H9 (cell line): ENCODE measurements around the gene UGT2B15. TPM values are rescaled to one million over a fixed set of nuclear protein-coding genes. Genes with fewer than 3 reads are reported as not detected.
"Not testable (repeated sequence)": the region's sequence is repeated elsewhere in the genome, so short reads cannot be mapped to it uniquely, and the experiment has no call there.

ENCODE experiments used
- DNase-seq: peaks from one replicate; pipeline ENCODE4 v3.0.0-alpha.2; 2017
- H2AFZ ChIP-seq: one replicate; pipeline ENCODE4 v1.6.1; 2013; ENCODE audit warnings: mild to moderate bottlenecking, low read length, control low read depth, moderate library complexity
- H2AK5ac ChIP-seq: 2 replicates; pipeline ENCODE4 v1.6.1; 2013; ENCODE audit warnings: low read length, control low read depth, mixed read lengths; ENCODE audit not compliant: insufficient read length
- H2BK120ac ChIP-seq: one replicate; pipeline ENCODE4 v1.6.1; 2013; ENCODE audit warnings: low read depth, mild to moderate bottlenecking, low read length, control low read depth, inconsistent platforms; ENCODE audit not compliant: poor library complexity, severe bottlenecking
- H2BK12ac ChIP-seq: 2 replicates; pipeline ENCODE4 v1.6.1; 2013; ENCODE audit warnings: low read length, control low read depth, mixed read lengths, low read depth; ENCODE audit not compliant: insufficient read length
- H2BK15ac ChIP-seq: 2 replicates; pipeline ENCODE4 v1.6.1; 2013; ENCODE audit warnings: low read depth, low read length, control low read depth
- H2BK20ac ChIP-seq: one replicate; pipeline ENCODE4 v1.6.1; 2013; ENCODE audit warnings: low read depth, mild to moderate bottlenecking, low read length, control low read depth, inconsistent platforms; ENCODE audit not compliant: poor library complexity, severe bottlenecking
- H2BK5ac ChIP-seq: 2 replicates; pipeline ENCODE4 v1.6.1; 2013; ENCODE audit warnings: low read length, control low read depth, mixed read lengths; ENCODE audit not compliant: insufficient read length
- H3K14ac ChIP-seq: 2 replicates; pipeline ENCODE4 v1.6.1; 2013; ENCODE audit warnings: low read length, control low read depth; ENCODE audit not compliant: insufficient read depth
- H3K18ac ChIP-seq: 2 replicates; pipeline ENCODE4 v1.6.1; 2013; ENCODE audit warnings: low read depth, mild to moderate bottlenecking, mixed read lengths, low read length, control low read depth; ENCODE audit not compliant: insufficient read length
- H3K23ac ChIP-seq: 2 replicates; pipeline ENCODE4 v1.6.1; 2013; ENCODE audit warnings: low read length, control low read depth, mixed read lengths, low read depth; ENCODE audit not compliant: insufficient read length
- H3K23me2 ChIP-seq: 2 replicates; pipeline ENCODE4 v1.6.1; 2013; ENCODE audit warnings: low read depth, mild to moderate bottlenecking, mixed read lengths, low read length, control low read depth; ENCODE audit not compliant: insufficient read length, poor library complexity, severe bottlenecking
- H3K27ac ChIP-seq: 2 replicates; pipeline ENCODE4 v1.5.1; 2013; ENCODE audit warnings: low read length, control low read depth, mixed read lengths, low read depth; ENCODE audit not compliant: insufficient read length
- H3K27me3 ChIP-seq: 2 replicates; pipeline ENCODE4 v1.6.1; 2013; ENCODE audit warnings: low read length, control low read depth, inconsistent platforms; ENCODE audit not compliant: insufficient read depth
- H3K4ac ChIP-seq: 2 replicates; pipeline ENCODE4 v1.6.1; 2013; ENCODE audit warnings: low read depth, mild to moderate bottlenecking, control low read depth, inconsistent platforms, low read length, moderate library complexity
- H3K4me1 ChIP-seq: 2 replicates; pipeline ENCODE4 v1.6.1; 2013; ENCODE audit warnings: low read length, control low read depth, inconsistent platforms; ENCODE audit not compliant: insufficient read depth
- H3K4me2 ChIP-seq: 2 replicates; pipeline ENCODE4 v1.6.1; 2013; ENCODE audit warnings: low read length, control low read depth, mixed read lengths; ENCODE audit not compliant: insufficient read length, insufficient read depth
- H3K56ac ChIP-seq: 2 replicates; pipeline ENCODE4 v1.6.1; 2013; ENCODE audit warnings: low read depth, mild to moderate bottlenecking, mixed read lengths, low read length, control low read depth; ENCODE audit not compliant: insufficient read length
- H3K79me1 ChIP-seq: 2 replicates; pipeline ENCODE4 v1.6.1; 2013; ENCODE audit warnings: low read depth, mild to moderate bottlenecking, moderate library complexity, low read length, control low read depth, inconsistent platforms; ENCODE audit not compliant: insufficient read depth, poor library complexity, severe bottlenecking
- H3K79me2 ChIP-seq: 2 replicates; pipeline ENCODE4 v1.6.1; 2013; ENCODE audit warnings: low read length, control low read depth, inconsistent platforms; ENCODE audit not compliant: insufficient read depth
- H3K9ac ChIP-seq: 2 replicates; pipeline ENCODE4 v1.6.1; 2013; ENCODE audit warnings: low read length, control low read depth, mixed read lengths; ENCODE audit not compliant: insufficient read length; ENCODE audit errors: extremely low read depth
- H3K9me3 ChIP-seq: one replicate; pipeline ENCODE4 v1.6.1; 2013; ENCODE audit warnings: low read depth, low read length, inconsistent platforms; ENCODE audit not compliant: control insufficient read depth
- H3T11ph ChIP-seq: one replicate; pipeline ENCODE4 v1.6.1; 2013; ENCODE audit warnings: mild to moderate bottlenecking, low read length, control low read depth, inconsistent platforms
- H4K20me1 ChIP-seq: one replicate; pipeline ENCODE4 v1.6.1; 2013; ENCODE audit not compliant: control insufficient read depth, insufficient read length, insufficient read depth
- H4K5ac ChIP-seq: 2 replicates; pipeline ENCODE4 v1.6.1; 2013; ENCODE audit warnings: low read depth, mild to moderate bottlenecking, mixed read lengths, low read length, control low read depth; ENCODE audit not compliant: insufficient read length
- H4K8ac ChIP-seq: replicated peaks from 2 replicates; pipeline ENCODE4 v1.6.1; 2013; ENCODE audit warnings: low read length, control low read depth, mixed read lengths, low read depth; ENCODE audit not compliant: insufficient read length
- H4K91ac ChIP-seq: 2 replicates; pipeline ENCODE4 v1.6.1; 2013; ENCODE audit warnings: low read depth, mild to moderate bottlenecking, moderate library complexity, mixed read lengths, low read length, control low read depth; ENCODE audit not compliant: insufficient read length
- H3K27ac Mint-ChIP-seq, 3 experiments: 2 replicates in 2 of 3; 3 replicates in 1 of 3; pipeline ENCODE4 v1.8.0; 2020 to 2021; ENCODE audit warnings: mixed read lengths in 3 of 3, mild to moderate bottlenecking in 1 of 3, moderate library complexity in 1 of 3
- H3K27me3 Mint-ChIP-seq: 2 replicates; pipeline ENCODE4 v1.8.0; 2021; ENCODE audit warnings: low read depth, mild to moderate bottlenecking, moderate library complexity, mixed read lengths
- H3K36me3 Mint-ChIP-seq, 3 experiments: 2 replicates in 2 of 3; 3 replicates in 1 of 3; pipeline ENCODE4 v1.8.0; 2020 to 2021; ENCODE audit warnings: low read depth in 3 of 3, mixed read lengths in 3 of 3; ENCODE audit not compliant: insufficient read depth in 1 of 3
- H3K4me1 Mint-ChIP-seq, 2 experiments: 2 replicates each; pipeline ENCODE4 v1.8.0; 2020; ENCODE audit warnings: mixed read lengths in 2 of 2
- H3K4me3 Mint-ChIP-seq, 2 experiments: 2 replicates in 1 of 2; 3 replicates in 1 of 2; pipeline ENCODE4 v1.8.0; 2020 to 2021; ENCODE audit warnings: mild to moderate bottlenecking in 2 of 2, mixed read lengths in 2 of 2, moderate library complexity in 1 of 2
- H3K9me3 Mint-ChIP-seq, 2 experiments: 2 replicates in 1 of 2; 3 replicates in 1 of 2; pipeline ENCODE4 v1.8.0; 2020; ENCODE audit warnings: mild to moderate bottlenecking in 2 of 2, mixed read lengths in 2 of 2, moderate library complexity in 1 of 2
- WGBS: extraction: QIAGEN DNeasy Blood & Tissue Kit; methylation state at CpG from one replicate; pipeline ENCODE4 v1.1.7; 2013; ENCODE audit warnings: missing lambda C conversion rate, low lambda C conversion rate, mixed read lengths; ENCODE audit not compliant: insufficient read length; ENCODE audit errors: extremely low coverage; 5-methylcytosine and 5-hydroxymethylcytosine counted together
- total RNA-seq: library from RNA; stranded (reverse); gene quantifications from 2 replicates; pipeline ENCODE4 v1.2.1, GENCODE V29; 2021
- TF ChIP-seq, protein P1 (sequence below): fragments of 200-600 bp; sonication (generic); conservative IDR thresholded peaks from 3 replicates; pipeline ENCODE4 v1.8.0; 2021; ENCODE audit warnings: antibody characterized with exemption, mild to moderate bottlenecking

Gene UGT2B15
- total RNA-seq, 1 experiment from 2014 or later, result not detected

DNA sequence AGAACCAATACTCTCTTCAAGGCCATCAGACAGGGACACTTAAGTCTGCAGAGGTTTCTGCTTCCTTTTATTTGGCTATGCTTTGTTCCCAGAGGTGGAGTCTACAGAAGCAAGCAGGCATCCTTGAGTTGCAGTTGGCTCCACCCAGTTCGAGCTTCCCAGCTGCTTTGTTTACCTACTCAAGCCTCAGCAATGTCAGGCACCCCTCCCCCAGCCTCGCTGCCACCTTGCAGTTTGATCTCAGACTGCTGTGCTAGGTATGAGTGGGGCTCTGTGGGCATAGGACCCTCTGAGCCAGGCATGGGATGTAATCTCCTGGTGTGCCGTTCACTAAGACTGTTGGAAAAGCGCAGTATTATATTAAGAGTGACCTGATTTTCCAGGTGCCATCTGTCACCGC is 12.6 kb upstream of the UGT2B15 start:
- H3K18ac ChIP-seq, result no peak overlapping the region
- no peak overlapping the region; a peak in 1 of 7 replicates for H3K27ac Mint-ChIP-seq
- no peak overlapping the region for H3T11ph ChIP-seq
- H3K9me3 ChIP-seq, result no peaks in the 10 kb centered on the region
- H3K36me3 Mint-ChIP-seq, result peaks cover 11 to 49% (median 32%) of the 10 kb centered on the region in 3 experiments
- 0 out of 2 replicates have a peak, but pooled peaks cover 3% of the 10 kb centered on the region for H3K27me3 Mint-ChIP-seq
- H2BK20ac ChIP-seq, result no peak overlapping the region
- H2BK12ac ChIP-seq, result no peak overlapping the region
- H3K79me1 ChIP-seq, result no peaks in the 10 kb centered on the region
- no peak overlapping the region for H3K23ac ChIP-seq
- no peak overlapping the region for H3K9ac ChIP-seq
- H3K4ac ChIP-seq, result no peak overlapping the region
- H3K27me3 ChIP-seq, result no peaks in the 10 kb centered on the region
- no peak overlapping the region for H4K8ac ChIP-seq
- no peak overlapping the region for H4K91ac ChIP-seq
- H2BK15ac ChIP-seq, result no peak overlapping the region
- H4K20me1 ChIP-seq, result no peaks in the 10 kb centered on the region
- no peak overlapping the region for H3K14ac ChIP-seq
- peaks cover 47% of the 10 kb centered on the region in 2 experiments for H3K9me3 Mint-ChIP-seq
- H3K56ac ChIP-seq, result no peak overlapping the region
- no peak overlapping the region for H2BK5ac ChIP-seq
- no peak overlapping the region for H3K4me3 Mint-ChIP-seq
- no CpG with 5 or more reads among the region's 5 CpGs for WGBS
- H3K4me1 Mint-ChIP-seq, result no peaks in the 10 kb centered on the region
- DNase-seq, result no peak
- H3K79me2 ChIP-seq, result no peaks in the 10 kb centered on the region
- H4K5ac ChIP-seq, result no peak overlapping the region
- no peak overlapping the region for H2AK5ac ChIP-seq
- no peak overlapping the region for H2BK120ac ChIP-seq
- H2AFZ ChIP-seq, result no peak overlapping the region
- no peak overlapping the region for H3K4me2 ChIP-seq
- no peaks in the 10 kb centered on the region for H3K4me1 ChIP-seq
- H3K23me2 ChIP-seq, result no peaks in the 10 kb centered on the region
- TF ChIP-seq, protein P1, sequence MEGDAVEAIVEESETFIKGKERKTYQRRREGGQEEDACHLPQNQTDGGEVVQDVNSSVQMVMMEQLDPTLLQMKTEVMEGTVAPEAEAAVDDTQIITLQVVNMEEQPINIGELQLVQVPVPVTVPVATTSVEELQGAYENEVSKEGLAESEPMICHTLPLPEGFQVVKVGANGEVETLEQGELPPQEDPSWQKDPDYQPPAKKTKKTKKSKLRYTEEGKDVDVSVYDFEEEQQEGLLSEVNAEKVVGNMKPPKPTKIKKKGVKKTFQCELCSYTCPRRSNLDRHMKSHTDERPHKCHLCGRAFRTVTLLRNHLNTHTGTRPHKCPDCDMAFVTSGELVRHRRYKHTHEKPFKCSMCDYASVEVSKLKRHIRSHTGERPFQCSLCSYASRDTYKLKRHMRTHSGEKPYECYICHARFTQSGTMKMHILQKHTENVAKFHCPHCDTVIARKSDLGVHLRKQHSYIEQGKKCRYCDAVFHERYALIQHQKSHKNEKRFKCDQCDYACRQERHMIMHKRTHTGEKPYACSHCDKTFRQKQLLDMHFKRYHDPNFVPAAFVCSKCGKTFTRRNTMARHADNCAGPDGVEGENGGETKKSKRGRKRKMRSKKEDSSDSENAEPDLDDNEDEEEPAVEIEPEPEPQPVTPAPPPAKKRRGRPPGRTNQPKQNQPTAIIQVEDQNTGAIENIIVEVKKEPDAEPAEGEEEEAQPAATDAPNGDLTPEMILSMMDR, result no peak
- no peak overlapping the region for H3K27ac ChIP-seq

DNA sequence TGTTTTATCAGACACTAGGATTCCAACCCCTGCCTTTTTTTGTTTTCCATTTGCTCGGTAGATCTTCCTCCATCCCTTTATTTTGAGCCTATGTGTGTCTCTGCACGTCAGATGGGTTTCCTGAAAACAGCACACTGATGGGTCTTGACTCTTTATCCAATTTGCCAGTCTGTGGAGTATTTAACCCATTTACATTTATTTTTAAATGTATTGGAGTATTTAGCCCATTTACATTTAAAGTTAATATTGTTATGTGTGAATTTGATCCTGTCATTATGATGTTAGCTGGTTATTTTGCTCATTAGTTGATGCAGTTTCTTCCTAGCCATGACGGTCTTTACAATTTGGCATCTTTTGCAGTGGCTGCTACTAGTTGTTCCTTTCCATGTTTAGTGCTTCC is 10.8 kb upstream of the UGT2B15 start:
- H3K23me2 ChIP-seq, H3K27me3 ChIP-seq, H3K27me3 Mint-ChIP-seq, H4K5ac ChIP-seq, H4K8ac ChIP-seq, H3K27ac ChIP-seq, H2BK20ac ChIP-seq, H3K23ac ChIP-seq, H3K4me1 Mint-ChIP-seq, H3K14ac ChIP-seq, H3K9me3 ChIP-seq, H4K91ac ChIP-seq, H4K20me1 ChIP-seq, H3K4me3 Mint-ChIP-seq, H2BK12ac ChIP-seq, H2BK5ac ChIP-seq, H3T11ph ChIP-seq, H3K79me2 ChIP-seq, H3K9ac ChIP-seq, H3K4ac ChIP-seq, H3K4me2 ChIP-seq, H2AFZ ChIP-seq, H3K27ac Mint-ChIP-seq, H2BK15ac ChIP-seq, DNase-seq, H3K79me1 ChIP-seq, H3K18ac ChIP-seq, H3K56ac ChIP-seq, H3K4me1 ChIP-seq, H2BK120ac ChIP-seq, H2AK5ac ChIP-seq: not testable (repeated sequence)
- Mint-ChIP-seq H3K9me3 (peaks cover 49 to 52% of the 10 kb centered on the region in 2 experiments), H3K36me3 (peaks cover 11 to 49% (median 32%) of the 10 kb centered on the region in 3 experiments)
- WGBS, result no CpG with 5 or more reads among the region's 3 CpGs
